ENCODE data around the gene CAPN5.

The CAPN5 gene

DNA sequence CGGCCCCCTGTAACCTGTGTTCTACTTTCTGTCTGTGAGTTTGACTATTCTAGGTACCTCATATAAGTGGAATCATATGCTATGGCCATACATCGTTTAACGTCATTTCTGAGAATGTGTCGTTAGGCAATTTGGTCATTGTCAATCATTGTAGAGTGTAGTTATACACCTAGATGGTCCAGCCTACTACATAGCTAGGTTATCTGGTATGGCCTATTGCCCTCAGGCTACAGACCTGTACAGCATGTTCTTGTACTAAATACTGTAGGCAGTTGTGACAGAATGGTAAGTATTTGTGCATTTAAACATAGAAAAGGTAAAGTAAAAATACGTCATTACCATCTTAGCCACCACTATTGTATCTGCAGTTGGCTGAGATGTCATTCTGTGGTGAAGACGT, 96.5 kb downstream of the CAPN5 start:
- H3K4me3 ChIP-seq (replicated peaks; ENCODE audit: insufficient read depth, low read length), result no peak overlapping the region
- TF ChIP-seq POLR2AphosphoS5 (IDR thresholded peaks at IDR 0.05; ENCODE audit: low read depth), result no peak
- DNase-seq (ENCODE audit: low read depth in 1 of 2, low spot score in 1 of 2), result no peak
- no peak overlapping the region for H3K27ac ChIP-seq (replicated peaks)
- no peaks in the 10 kb centered on the region for H3K27me3 ChIP-seq (ENCODE audit: insufficient read depth, poor library complexity, severe bottlenecking)

- no peak overlapping the region for H3K27ac ChIP-seq (replicated peaks)
- TF ChIP-seq SPI1 (IDR thresholded peaks at IDR 0.05; ENCODE audit: borderline replicate concordance, low read depth) (no peak), CTCF (IDR thresholded peaks at IDR 0.05; ENCODE audit: insufficient read depth, low read length) (no peak)
- DNase-seq (ENCODE audit: low read depth in 1 of 2, low spot score in 1 of 2), result no peak
- no peak overlapping the region for H3K4me3 ChIP-seq (replicated peaks; ENCODE audit: insufficient read depth, low read length)
- H3K27me3 ChIP-seq (ENCODE audit: insufficient read depth, poor library complexity, severe bottlenecking), result no peaks in the 10 kb centered on the region
These were observed 98.3 kb downstream of the CAPN5 start for GRCh38 chr11:77165066-77165465.

- DNase-seq (ENCODE audit: low read depth in 1 of 2, low spot score in 1 of 2), result no peak
- TF ChIP-seq POLR2AphosphoS5 (IDR thresholded peaks at IDR 0.05; ENCODE audit: low read depth) (no peak), CTCF (IDR thresholded peaks at IDR 0.05; ENCODE audit: insufficient read depth, low read length) (no peak), SPI1 (IDR thresholded peaks at IDR 0.05; ENCODE audit: borderline replicate concordance, low read depth) (no peak), GABPA (IDR thresholded peaks at IDR 0.05; ENCODE audit: low read depth) (no peak)
- TF ChIP-seq, protein P1, sequence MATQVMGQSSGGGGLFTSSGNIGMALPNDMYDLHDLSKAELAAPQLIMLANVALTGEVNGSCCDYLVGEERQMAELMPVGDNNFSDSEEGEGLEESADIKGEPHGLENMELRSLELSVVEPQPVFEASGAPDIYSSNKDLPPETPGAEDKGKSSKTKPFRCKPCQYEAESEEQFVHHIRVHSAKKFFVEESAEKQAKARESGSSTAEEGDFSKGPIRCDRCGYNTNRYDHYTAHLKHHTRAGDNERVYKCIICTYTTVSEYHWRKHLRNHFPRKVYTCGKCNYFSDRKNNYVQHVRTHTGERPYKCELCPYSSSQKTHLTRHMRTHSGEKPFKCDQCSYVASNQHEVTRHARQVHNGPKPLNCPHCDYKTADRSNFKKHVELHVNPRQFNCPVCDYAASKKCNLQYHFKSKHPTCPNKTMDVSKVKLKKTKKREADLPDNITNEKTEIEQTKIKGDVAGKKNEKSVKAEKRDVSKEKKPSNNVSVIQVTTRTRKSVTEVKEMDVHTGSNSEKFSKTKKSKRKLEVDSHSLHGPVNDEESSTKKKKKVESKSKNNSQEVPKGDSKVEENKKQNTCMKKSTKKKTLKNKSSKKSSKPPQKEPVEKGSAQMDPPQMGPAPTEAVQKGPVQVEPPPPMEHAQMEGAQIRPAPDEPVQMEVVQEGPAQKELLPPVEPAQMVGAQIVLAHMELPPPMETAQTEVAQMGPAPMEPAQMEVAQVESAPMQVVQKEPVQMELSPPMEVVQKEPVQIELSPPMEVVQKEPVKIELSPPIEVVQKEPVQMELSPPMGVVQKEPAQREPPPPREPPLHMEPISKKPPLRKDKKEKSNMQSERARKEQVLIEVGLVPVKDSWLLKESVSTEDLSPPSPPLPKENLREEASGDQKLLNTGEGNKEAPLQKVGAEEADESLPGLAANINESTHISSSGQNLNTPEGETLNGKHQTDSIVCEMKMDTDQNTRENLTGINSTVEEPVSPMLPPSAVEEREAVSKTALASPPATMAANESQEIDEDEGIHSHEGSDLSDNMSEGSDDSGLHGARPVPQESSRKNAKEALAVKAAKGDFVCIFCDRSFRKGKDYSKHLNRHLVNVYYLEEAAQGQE (IDR thresholded peaks at IDR 0.05; ENCODE audit: insufficient replicate concordance, low read depth), result no peak
- no peak overlapping the region for H3K27ac ChIP-seq (replicated peaks)
- no peaks in the 10 kb centered on the region for H3K27me3 ChIP-seq (ENCODE audit: insufficient read depth, poor library complexity, severe bottlenecking)
- no peak overlapping the region for H3K4me3 ChIP-seq (replicated peaks; ENCODE audit: insufficient read depth, low read length)
These were observed 99.2 kb downstream of the CAPN5 start for GRCh38 chr11:77166021-77166420.

- Histone ChIP-seq H3K27me3 (ENCODE audit: insufficient read depth, poor library complexity, severe bottlenecking) (no peaks in the 10 kb centered on the region), H3K4me3 (replicated peaks; ENCODE audit: insufficient read depth, low read length) (no peak overlapping the region), H3K27ac (replicated peaks) (no peak overlapping the region)
- TF ChIP-seq CTCF (IDR thresholded peaks at IDR 0.05; ENCODE audit: insufficient read depth, low read length) (no peak), SPI1 (IDR thresholded peaks at IDR 0.05; ENCODE audit: borderline replicate concordance, low read depth) (no peak), GABPA (IDR thresholded peaks at IDR 0.05; ENCODE audit: low read depth) (no peak), POLR2AphosphoS5 (IDR thresholded peaks at IDR 0.05; ENCODE audit: low read depth) (no peak)
- TF ChIP-seq, protein P1 (IDR thresholded peaks at IDR 0.05; ENCODE audit: insufficient replicate concordance, low read depth), result no peak
- DNase-seq (ENCODE audit: low read depth in 1 of 2, low spot score in 1 of 2), result no peak
These were observed 100.4 kb downstream of the CAPN5 start for GRCh38 chr11:77167111-77167626.

Data from HL-60 (cell line).